HG02610 (cell line): ENCODE results near the gene TOLLIP.

ENCODE experiments used
- ATAC-seq: cut with Tn5 transposase; IDR thresholded peaks from one replicate; pipeline ENCODE4 v1.9.1; 2021; ENCODE audit warnings: mild to moderate bottlenecking, moderate library complexity; ENCODE audit not compliant: unreplicated experiment

TOLLIP gene

GRCh38 chr11:1234771-1235305 lies 74.6 kb downstream of the TOLLIP start:
- no peak for ATAC-seq

- no peak for ATAC-seq
Observed at GRCh38 chr11:1234054-1234720, 75.2 kb downstream of the TOLLIP start.

- ATAC-seq = no peak
Observed at GRCh38 chr11:1233351-1234053, 75.9 kb downstream of the TOLLIP start.

- no peak for ATAC-seq
Observed at GRCh38 chr11:1232883-1233321, 76.5 kb downstream of the TOLLIP start.

- no peak for ATAC-seq
Observed at GRCh38 chr11:1232021-1232882, 77.2 kb downstream of the TOLLIP start.

- no peak for ATAC-seq
Observed at GRCh38 chr11:1231396-1232020, 77.9 kb downstream of the TOLLIP start.

- no peak for ATAC-seq
Observed at GRCh38 chr11:1230456-1231395, 78.7 kb downstream of the TOLLIP start.

- no peak for ATAC-seq
Observed at GRCh38 chr11:1230121-1230455, 79.3 kb downstream of the TOLLIP start.

- ATAC-seq = no peak
Observed at GRCh38 chr11:1229471-1230120, 79.8 kb downstream of the TOLLIP start.

- ATAC-seq = no peak
Observed at GRCh38 chr11:1228921-1229451, 80.4 kb downstream of the TOLLIP start.

GRCh38 chr11:1228101-1228821 lies 81.2 kb downstream of the TOLLIP start:
- no peak for ATAC-seq

GRCh38 chr11:1227551-1228100 lies 81.8 kb downstream of the TOLLIP start:
- no peak for ATAC-seq

GRCh38 chr11:1226986-1227550 lies 82.4 kb downstream of the TOLLIP start:
- ATAC-seq = no peak

GRCh38 chr11:1226226-1226985 lies 83.0 kb downstream of the TOLLIP start:
- ATAC-seq = no peak

GRCh38 chr11:1225386-1226225 lies 83.8 kb downstream of the TOLLIP start:
- no peak for ATAC-seq
